ENCODE measurements around the gene FILIP1L.

Gene FILIP1L

GRCh38 chr3:100062665-100063064 is 51.6 kb downstream of the FILIP1L start:
- Histone ChIP-seq H3K36me3 (ENCODE audit: low read depth) (no peaks in the 10 kb centered on the region), H3K27ac (ENCODE audit: poor library complexity, severe bottlenecking) (no peak overlapping the region), H3K9me3 (ENCODE audit: severe bottlenecking) (no peaks in the 10 kb centered on the region), H3K27me3 (ENCODE audit: insufficient read depth, poor library complexity, severe bottlenecking) (no peaks in the 10 kb centered on the region), H3K4me1 (ENCODE audit: insufficient read depth, poor library complexity, severe bottlenecking) (peaks cover 11% of the 10 kb centered on the region), H3K4me3 (ENCODE audit: severe bottlenecking) (no peak overlapping the region)
- no peak for DNase-seq (ENCODE audit: low spot score)
- TF ChIP-seq CTCF (IDR thresholded peaks at IDR 0.05; ENCODE audit: poor library complexity, severe bottlenecking): no peak
- no peak for ATAC-seq (ENCODE audit: low read depth)

GRCh38 chr3:100060685-100061484 is 53.4 kb downstream of the FILIP1L start:
- H3K4me1 ChIP-seq (ENCODE audit: insufficient read depth, poor library complexity, severe bottlenecking): peaks cover 11% of the 10 kb centered on the region

GRCh38 chr3:100059472-100059871 is 54.8 kb downstream of the FILIP1L start:
- DNase-seq (ENCODE audit: low spot score): no peak
- no peak overlapping the region for H3K4me3 ChIP-seq (ENCODE audit: severe bottlenecking)
- peaks cover 10% of the 10 kb centered on the region for H3K4me1 ChIP-seq (ENCODE audit: insufficient read depth, poor library complexity, severe bottlenecking)
- ATAC-seq (ENCODE audit: low read depth): no peak
- no peak overlapping the region for H3K27ac ChIP-seq (ENCODE audit: poor library complexity, severe bottlenecking)
- no peak for TF ChIP-seq CTCF (IDR thresholded peaks at IDR 0.05; ENCODE audit: poor library complexity, severe bottlenecking)
- H3K27me3 ChIP-seq (ENCODE audit: insufficient read depth, poor library complexity, severe bottlenecking): no peaks in the 10 kb centered on the region
- H3K9me3 ChIP-seq (ENCODE audit: severe bottlenecking): no peaks in the 10 kb centered on the region
- H3K36me3 ChIP-seq (ENCODE audit: low read depth): no peaks in the 10 kb centered on the region

More at GRCh38 chr3:100060685-100061484, 53.4 kb downstream of the FILIP1L start:
- TF ChIP-seq CTCF (IDR thresholded peaks at IDR 0.05; ENCODE audit: poor library complexity, severe bottlenecking): no peak
- Histone ChIP-seq H3K9me3 (ENCODE audit: severe bottlenecking) (no peaks in the 10 kb centered on the region), H3K27ac (ENCODE audit: poor library complexity, severe bottlenecking) (no peak overlapping the region), H3K27me3 (ENCODE audit: insufficient read depth, poor library complexity, severe bottlenecking) (no peaks in the 10 kb centered on the region), H3K36me3 (ENCODE audit: low read depth) (no peaks in the 10 kb centered on the region), H3K4me3 (ENCODE audit: severe bottlenecking) (no peak overlapping the region)
- ATAC-seq (ENCODE audit: low read depth): no peak
- no peak for DNase-seq (ENCODE audit: low spot score)

GRCh38 chr3:100057716-100058575 is 56.4 kb downstream of the FILIP1L start:
- no peak overlapping the region for H3K27ac ChIP-seq (ENCODE audit: poor library complexity, severe bottlenecking)
- no peaks in the 10 kb centered on the region for H3K36me3 ChIP-seq (ENCODE audit: low read depth)
- TF ChIP-seq CTCF (IDR thresholded peaks at IDR 0.05; ENCODE audit: poor library complexity, severe bottlenecking): no peak
- ATAC-seq (ENCODE audit: low read depth): peak; percentile 56; the same call in 1 of the 3 replicates
- H3K4me1 ChIP-seq (ENCODE audit: insufficient read depth, poor library complexity, severe bottlenecking): no peaks in the 10 kb centered on the region
- no peaks in the 10 kb centered on the region for H3K27me3 ChIP-seq (ENCODE audit: insufficient read depth, poor library complexity, severe bottlenecking)
- no peak for DNase-seq (ENCODE audit: low spot score)
- H3K4me3 ChIP-seq (ENCODE audit: severe bottlenecking): no peak overlapping the region
- H3K9me3 ChIP-seq (ENCODE audit: severe bottlenecking): no peaks in the 10 kb centered on the region
